HG02970 (cell line): Measurements from ENCODE around the gene SHCBP1L.
"Not testable (repeated sequence)": the region's sequence is repeated elsewhere in the genome, so short reads cannot be mapped to it uniquely, and the experiment has no call there.

ENCODE experiments used
- ATAC-seq: cut with Tn5 transposase; IDR thresholded peaks from one replicate; pipeline ENCODE4 v1.9.1; 2021; ENCODE audit warnings: mild to moderate bottlenecking, moderate library complexity, moderate number of reproducible peaks; ENCODE audit not compliant: unreplicated experiment, low FRiP score

Gene SHCBP1L

DNA sequence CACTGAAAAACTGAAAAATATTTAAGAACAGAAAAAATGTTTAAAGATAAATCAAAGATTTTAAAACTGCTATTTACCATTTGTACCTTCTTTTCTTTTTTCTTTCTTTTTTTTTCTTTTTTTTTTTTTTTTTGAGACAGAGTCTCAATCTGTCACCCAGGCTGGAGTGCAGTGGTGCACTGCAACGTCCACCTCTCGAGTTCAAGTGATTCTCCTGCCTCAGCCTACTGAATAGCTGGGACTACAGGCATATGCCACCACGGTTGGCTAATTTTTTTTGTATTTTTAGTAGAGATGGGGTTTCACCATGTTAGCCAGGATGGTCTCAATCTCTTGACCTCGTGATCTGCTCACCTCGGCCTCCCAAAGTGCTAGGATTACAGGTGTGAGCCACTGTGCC, 51.0 kb downstream of the SHCBP1L start:
- ATAC-seq = not testable (repeated sequence)

DNA sequence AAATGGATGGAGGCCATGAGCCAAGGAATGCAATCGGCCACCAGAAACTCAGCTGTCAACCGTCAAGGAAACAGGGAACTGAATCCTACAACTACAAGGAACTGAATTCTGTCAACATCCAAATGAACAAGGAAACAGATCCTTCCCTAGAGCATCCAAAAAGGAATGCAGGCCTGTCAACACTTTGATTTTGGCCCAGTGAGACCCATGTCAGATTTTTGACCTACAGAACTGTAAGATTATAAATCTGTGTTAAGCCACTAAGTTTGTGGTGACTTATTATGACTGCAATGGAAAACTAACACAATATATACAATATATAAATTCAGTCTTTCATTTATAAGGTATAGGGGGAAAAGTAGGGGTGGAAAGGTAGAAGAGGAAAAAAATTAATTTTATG, 55.3 kb downstream of the SHCBP1L start:
- ATAC-seq = no peak

GRCh38 chr1:182890927-182891610, 61.9 kb downstream of the SHCBP1L start:
- ATAC-seq = no peak

DNA sequence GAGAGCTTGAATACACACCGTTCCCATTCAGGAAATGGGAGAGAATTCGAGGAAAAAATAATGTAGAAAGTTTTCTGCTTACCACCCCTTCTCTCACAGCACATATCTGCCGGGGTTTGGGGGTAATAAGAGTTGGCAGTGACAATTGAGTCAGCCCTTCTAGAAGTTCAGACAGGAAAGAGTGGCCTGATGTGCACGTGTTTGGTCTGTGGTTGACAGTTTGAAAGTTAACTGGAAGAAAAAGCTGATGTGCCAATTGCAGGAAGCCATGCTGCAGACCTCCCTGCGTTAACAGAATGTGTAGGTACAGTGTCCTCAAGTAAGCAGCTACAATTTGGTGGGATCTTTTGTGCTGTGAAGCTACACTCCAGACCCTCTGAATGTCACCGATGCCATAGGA, 63.0 kb downstream of the SHCBP1L start:
- ATAC-seq = no peak

GRCh38 chr1:182888736-182889531, 64.0 kb downstream of the SHCBP1L start:
- no peak for ATAC-seq

- ATAC-seq = no peak
These were observed 66.0 kb downstream of the SHCBP1L start for GRCh38 chr1:182886985-182887384.

DNA sequence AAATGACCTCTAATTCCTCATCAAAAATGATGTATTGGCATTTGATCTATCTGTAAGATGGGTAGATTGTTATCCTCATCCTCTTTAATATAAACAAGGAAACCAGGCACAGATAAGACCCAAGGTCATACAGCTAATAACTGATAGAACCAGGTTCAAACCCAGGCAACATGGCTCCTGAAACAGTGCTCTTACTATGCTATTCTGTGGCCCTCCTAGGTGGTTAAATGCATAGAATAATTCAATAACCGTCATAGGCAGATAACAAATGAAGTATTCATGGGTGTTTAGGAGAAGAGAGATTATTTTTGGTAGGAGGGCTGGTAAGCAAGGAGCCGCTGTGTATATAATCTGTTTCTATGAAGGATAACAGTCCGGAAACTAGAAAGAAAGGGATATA, 67.4 kb downstream of the SHCBP1L start:
- ATAC-seq = no peak

- ATAC-seq = no peak
These were observed 68.1 kb downstream of the SHCBP1L start for GRCh38 chr1:182884872-182885271.

GRCh38 chr1:182877842-182878241, 75.1 kb downstream of the SHCBP1L start:
- ATAC-seq = no peak

- no peak for ATAC-seq
These were observed 75.6 kb downstream of the SHCBP1L start for GRCh38 chr1:182877331-182877730.

- ATAC-seq = no peak
These were observed 77.1 kb downstream of the SHCBP1L start for GRCh38 chr1:182875889-182876288.

DNA sequence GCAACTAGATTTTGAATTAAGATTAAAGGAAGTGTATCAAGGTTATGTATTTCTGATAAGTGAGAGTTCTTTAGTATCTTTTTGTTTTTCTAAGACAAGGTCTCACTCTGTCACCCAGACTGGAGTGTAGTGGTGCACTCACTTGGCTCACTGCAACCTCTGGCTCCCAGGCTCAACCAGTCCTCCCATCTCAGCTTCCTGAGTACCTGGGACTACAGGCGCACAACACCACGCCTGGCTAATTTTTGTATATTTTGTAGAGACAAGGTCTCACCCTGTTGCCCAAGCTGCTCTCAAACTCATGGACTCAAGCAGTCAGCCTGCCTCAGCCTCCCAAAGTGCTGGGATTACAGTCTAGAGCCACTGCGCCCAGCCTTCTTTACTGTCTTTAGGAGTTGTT, 80.1 kb downstream of the SHCBP1L start:
- no peak for ATAC-seq

- no peak for ATAC-seq
These were observed 83.7 kb downstream of the SHCBP1L start for GRCh38 chr1:182869241-182869666.

DNA sequence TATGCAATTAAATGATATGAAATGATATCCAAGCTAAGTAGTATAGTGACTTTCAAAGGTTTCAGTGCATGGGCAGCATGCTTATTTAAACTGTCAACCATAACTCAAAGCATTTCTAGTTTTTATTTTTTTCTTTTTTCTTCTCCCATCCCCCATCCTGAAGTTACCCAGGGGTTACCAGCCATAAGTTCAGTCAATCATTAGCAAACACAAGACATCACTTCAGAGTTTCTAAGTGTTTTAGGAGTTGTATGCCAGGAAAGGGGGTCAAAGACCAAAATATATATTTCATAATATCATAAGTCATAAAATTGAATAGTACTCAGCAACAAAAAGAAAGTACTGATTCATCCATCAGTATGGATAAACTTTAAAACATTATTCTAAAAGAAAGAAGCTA, 85.1 kb downstream of the SHCBP1L start:
- ATAC-seq = no peak

GRCh38 chr1:182863940-182864339, 89.0 kb downstream of the SHCBP1L start:
- no peak for ATAC-seq

- no peak for ATAC-seq
These were observed 90.1 kb downstream of the SHCBP1L start for GRCh38 chr1:182862827-182863226.

DNA sequence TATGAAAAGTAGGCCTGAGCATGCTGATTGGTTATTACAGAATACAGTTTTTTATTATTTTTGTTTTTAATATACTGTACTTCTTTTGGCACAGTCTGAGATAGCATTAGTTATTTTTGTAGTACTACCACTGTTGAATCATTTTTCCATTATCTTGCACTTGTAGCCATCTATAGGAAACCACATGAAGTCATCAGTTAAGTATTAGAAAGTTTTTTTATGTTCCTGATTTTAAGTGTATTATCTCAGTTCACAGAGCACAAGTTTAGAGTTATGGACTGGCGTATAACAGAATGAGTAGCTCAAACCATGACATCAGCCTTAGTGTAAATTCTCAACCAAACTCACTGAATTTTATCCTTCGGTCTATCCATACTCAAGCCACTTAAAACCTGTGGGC, 91.0 kb downstream of the SHCBP1L start:
- no peak for ATAC-seq

GRCh38 chr1:182860658-182861057, 92.3 kb downstream of the SHCBP1L start:
- no peak for ATAC-seq

DNA sequence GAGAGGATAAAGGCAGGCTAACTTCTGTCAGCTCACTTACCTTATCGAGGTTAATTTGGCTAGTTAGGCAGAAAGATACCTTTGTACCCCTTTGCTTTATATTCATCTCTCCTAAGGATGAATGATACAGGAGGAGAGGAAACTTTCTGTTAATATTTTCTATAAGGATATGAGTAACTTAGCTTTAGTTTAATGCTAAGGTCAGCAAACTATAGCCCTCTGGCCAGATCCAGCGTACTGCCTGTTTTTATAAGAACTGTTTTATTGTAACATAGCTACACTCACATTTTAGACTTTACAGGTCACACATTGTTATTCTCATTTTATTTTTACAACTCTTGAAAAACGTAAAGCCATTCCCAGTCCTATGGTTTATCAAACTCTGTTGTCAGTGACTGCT, 95.8 kb downstream of the SHCBP1L start:
- no peak for ATAC-seq

- no peak for ATAC-seq
These were observed 97.1 kb downstream of the SHCBP1L start for GRCh38 chr1:182855911-182856310.

- no peak for ATAC-seq
These were observed 101.1 kb downstream of the SHCBP1L start for GRCh38 chr1:182851825-182852224.

DNA sequence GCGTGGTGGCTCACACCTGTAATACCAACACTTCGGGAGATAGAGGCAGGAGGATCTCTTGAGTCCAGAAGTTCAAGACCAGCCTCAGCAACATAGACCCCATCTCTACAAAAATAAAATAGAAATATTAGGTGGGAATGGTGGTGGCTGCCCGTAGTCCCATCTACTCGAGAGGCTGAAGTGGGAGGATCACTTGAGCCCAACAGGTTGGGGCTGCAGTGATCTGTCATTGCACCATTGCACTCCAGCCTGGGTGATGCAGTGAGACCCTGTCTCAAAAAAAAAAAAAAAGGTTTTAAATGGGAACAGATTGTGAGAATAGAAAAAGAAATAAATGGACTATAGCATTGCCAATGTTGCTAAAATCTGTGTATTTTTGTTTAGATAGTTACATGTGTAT, 102.6 kb downstream of the SHCBP1L start:
- no peak for ATAC-seq
